BJ (cell line): Measurements from ENCODE around the gene NDUFB10. TPM values are rescaled to one million over a fixed set of nuclear protein-coding genes. Genes with fewer than 3 reads are reported as not detected.

Experiments
- CTCF ChIA-PET: fragments of 350-600 bp; formaldehyde crosslinking; extraction: SDS; loops from one replicate; lab custom pipeline; 2021; ENCODE audit warnings: antibody characterized with exemption, inconsistent platforms; lab: Yijun Ruan, JAX
- POLR2A ChIA-PET: fragments of 300-600 bp; sonication (Branson Sonifier 250); formaldehyde crosslinking; extraction: SDS; loops from one replicate; lab custom pipeline; 2021; ENCODE audit warnings: antibody characterized with exemption; lab: Charles Lee
- DNase-seq: peaks from one replicate; pipeline ENCODE4 v3.0.0-alpha.2; 2011; ENCODE audit warnings: low read depth
- H3K27me3 ChIP-seq: 2 replicates; pipeline ENCODE4 v1.6.0; 2011; ENCODE audit warnings: low read length; ENCODE audit not compliant: control insufficient read depth, insufficient read depth
- H3K36me3 ChIP-seq: 2 replicates; pipeline ENCODE4 v1.5.1; 2011; ENCODE audit warnings: low read length; ENCODE audit not compliant: control insufficient read depth, insufficient read depth
- H3K4me3 ChIP-seq: 2 replicates; pipeline ENCODE4 v1.5.1; 2011; ENCODE audit warnings: low read depth, mild to moderate bottlenecking, control low read depth, low read length
- CTCF ChIP-seq: IDR thresholded peaks from 2 replicates; pipeline ENCODE4 v1.5.1; 2011; ENCODE audit warnings: low read depth, mild to moderate bottlenecking, control low read depth, inconsistent platforms, low read length, moderate library complexity; ENCODE audit not compliant: insufficient read depth
- polyA plus RNA-seq: library from polyadenylated mRNA; depleted of rRNA; stranded (reverse); fragments of >200 nt; gene quantifications from 2 replicates; pipeline ENCODE4 v1.2.3, GENCODE V29; 2011

The NDUFB10 gene
- polyA plus RNA-seq, 1 experiment: 183 TPM

GRCh38 chr16:2002406-2003230, 43.3 kb downstream of the NDUFB10 start:
- peaks cover 59% of the 10 kb centered on the region for H3K36me3 ChIP-seq
- H3K27me3 ChIP-seq: no peaks in the 10 kb centered on the region
- POLR2A ChIA-PET: no interaction called here
- no peak for DNase-seq
- H3K4me3 ChIP-seq: no peak overlapping the region
- CTCF ChIA-PET: interaction anchor here (0.6 to 4.1 kb wide), 10 partner anchors 7 to 150 kb away, joined by 3 to 30 read pairs (median 4); no protein-coding TSS in a partner anchor
- TF ChIP-seq CTCF: no peak

GRCh38 chr16:2003231-2003826, 44.0 kb downstream of the NDUFB10 start:
- H3K36me3 ChIP-seq: peaks cover 56% of the 10 kb centered on the region
- POLR2A ChIA-PET: no interaction called here
- no peak for DNase-seq
- TF ChIP-seq CTCF: no peak
- CTCF ChIA-PET: interaction anchor here (0.6 to 4.1 kb wide), 23 partner anchors 8 to 157 kb away, joined by 3 to 30 read pairs (median 4); partner anchors contain the start of genes MSRB1, NPW, NTHL1 and PKD1
- H3K27me3 ChIP-seq: no peaks in the 10 kb centered on the region
- H3K4me3 ChIP-seq: no peak overlapping the region

- Histone ChIP-seq H3K36me3 (peaks cover 50% of the 10 kb centered on the region), H3K4me3 (no peak overlapping the region), H3K27me3 (no peaks in the 10 kb centered on the region)
- POLR2A ChIA-PET: no interaction called here
- peak; percentile 12 for DNase-seq
- TF ChIP-seq CTCF: peak; percentile 98
- CTCF ChIA-PET: interaction anchor here (0.6 to 4.1 kb wide), 29 partner anchors 8 to 156 kb away, joined by 3 to 30 read pairs (median 4); partner anchors contain the start of genes MSRB1, NPW, NTHL1 and PKD1
These were observed 44.7 kb downstream of the NDUFB10 start for GRCh38 chr16:2003827-2004641.

- H3K27me3 ChIP-seq: no peaks in the 10 kb centered on the region
- CTCF ChIA-PET: interaction anchor here (0.9 to 4.1 kb wide), 12 partner anchors 8 to 142 kb away, joined by 4 to 30 read pairs (median 6); partner anchors contain the start of gene NPW
- POLR2A ChIA-PET: no interaction called here
- DNase-seq: no peak
- H3K36me3 ChIP-seq: peaks cover 42% of the 10 kb centered on the region
- TF ChIP-seq CTCF: no peak
- H3K4me3 ChIP-seq: no peak overlapping the region
These were observed 45.6 kb downstream of the NDUFB10 start for GRCh38 chr16:2004795-2005517.
